HG03039 (cell line): ENCODE results near the gene PARD6A.

Source experiments
- ATAC-seq: cut with Tn5 transposase; IDR thresholded peaks from one replicate; pipeline ENCODE4 v1.9.1; 2021; ENCODE audit warnings: mild to moderate bottlenecking, moderate library complexity; ENCODE audit not compliant: unreplicated experiment

The PARD6A gene

DNA sequence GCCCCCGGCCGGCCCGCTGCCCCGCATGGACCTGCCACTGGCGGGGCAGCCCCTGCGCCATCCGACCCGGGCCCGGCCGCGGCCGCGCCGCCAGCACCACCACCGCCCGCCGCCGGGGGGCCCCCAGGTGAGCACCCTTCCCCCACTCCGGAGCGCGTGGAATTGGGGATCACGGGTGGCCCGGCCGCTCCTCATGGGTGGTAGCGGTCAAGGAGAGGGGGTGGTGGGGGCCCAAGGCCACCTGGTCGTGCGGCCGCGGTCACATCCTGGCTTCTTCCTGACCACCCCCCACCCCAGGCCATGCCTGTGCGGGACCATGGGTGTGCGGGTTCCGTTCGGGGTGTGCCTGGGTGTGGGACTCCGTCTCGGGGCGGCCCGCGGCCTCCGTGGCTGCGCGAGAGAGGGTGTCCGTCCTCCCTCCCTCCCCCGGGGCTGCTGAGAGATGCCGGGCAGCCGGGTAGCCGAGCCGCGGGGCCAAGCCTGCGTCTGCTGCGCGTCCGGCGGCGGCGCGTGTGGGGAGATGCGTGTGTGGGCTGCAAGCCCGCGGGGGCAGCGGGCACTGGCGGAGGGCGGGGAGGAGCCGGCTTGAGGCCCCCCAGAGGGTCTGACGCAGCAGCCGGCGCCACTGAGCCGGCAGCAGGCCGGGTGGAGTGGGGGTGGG lies 7.5 kb upstream of the PARD6A start:
- ATAC-seq, result no peak

GRCh38 chr16:67653789-67654402 lies 6.9 kb upstream of the PARD6A start:
- ATAC-seq, result no peak

DNA sequence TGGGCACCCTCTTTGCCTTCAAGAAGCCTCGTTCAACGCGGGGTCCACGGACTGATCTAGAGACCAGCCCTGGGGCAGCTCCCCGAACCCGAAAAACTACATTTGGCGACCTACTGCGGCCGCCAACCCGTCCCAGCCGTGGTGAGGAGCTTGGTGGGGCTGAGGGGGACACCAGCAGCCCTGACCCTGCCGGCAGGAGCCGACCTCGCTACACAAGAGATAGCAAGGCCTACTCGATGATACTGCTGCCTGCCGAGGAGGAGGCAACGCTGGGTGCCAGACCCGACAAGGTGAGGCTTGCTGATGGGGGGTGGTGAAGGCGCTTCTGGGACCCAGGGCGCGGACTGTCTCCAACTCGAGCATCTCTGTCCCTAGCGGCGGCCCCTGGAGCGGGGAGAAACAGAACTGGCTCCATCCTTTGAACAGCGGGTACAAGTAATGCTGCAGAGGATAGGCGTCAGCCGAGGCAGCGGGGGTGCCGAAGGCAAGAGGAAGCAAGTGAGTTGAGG lies 6.3 kb upstream of the PARD6A start:
- ATAC-seq, result no peak

GRCh38 chr16:67655363-67655762 lies 5.4 kb upstream of the PARD6A start:
- no peak for ATAC-seq

DNA sequence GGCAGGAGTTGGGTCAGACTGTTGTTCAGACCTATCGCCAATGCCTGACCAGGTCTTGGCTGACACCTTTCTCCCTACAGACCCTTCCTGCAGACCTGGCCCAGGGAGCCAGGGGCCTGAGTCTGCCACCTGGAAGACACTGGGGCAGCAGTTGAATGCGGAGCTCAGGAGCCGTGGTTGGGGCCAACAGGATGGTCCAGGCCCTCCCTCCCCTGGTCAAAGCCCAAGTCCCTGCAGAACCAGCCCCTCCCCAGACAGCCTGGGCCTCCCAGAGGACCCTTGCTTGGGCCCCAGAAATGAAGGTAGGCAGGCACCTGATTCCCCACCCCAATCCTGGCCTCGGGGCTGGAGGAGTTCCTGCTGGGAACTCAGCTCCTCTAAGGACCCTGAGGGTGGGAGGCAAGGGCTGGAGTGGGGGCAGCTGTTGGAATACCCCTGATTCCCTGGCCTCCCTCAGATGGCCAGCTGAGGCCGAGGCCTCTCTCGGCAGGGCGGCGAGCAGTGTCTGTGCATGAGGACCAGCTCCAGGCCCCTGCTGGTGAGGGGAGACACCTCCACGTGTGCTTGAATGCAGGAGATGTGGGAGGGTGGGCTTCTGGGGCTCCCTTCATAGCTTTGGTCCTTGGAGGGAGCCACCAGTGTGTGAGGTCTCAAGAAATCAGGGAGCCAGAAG lies 4.3 kb upstream of the PARD6A start:
- ATAC-seq, result no peak

GRCh38 chr16:67657017-67657608 lies 3.6 kb upstream of the PARD6A start:
- ATAC-seq, result no peak

GRCh38 chr16:67657751-67658518 lies 2.8 kb upstream of the PARD6A start:
- no peak for ATAC-seq

DNA sequence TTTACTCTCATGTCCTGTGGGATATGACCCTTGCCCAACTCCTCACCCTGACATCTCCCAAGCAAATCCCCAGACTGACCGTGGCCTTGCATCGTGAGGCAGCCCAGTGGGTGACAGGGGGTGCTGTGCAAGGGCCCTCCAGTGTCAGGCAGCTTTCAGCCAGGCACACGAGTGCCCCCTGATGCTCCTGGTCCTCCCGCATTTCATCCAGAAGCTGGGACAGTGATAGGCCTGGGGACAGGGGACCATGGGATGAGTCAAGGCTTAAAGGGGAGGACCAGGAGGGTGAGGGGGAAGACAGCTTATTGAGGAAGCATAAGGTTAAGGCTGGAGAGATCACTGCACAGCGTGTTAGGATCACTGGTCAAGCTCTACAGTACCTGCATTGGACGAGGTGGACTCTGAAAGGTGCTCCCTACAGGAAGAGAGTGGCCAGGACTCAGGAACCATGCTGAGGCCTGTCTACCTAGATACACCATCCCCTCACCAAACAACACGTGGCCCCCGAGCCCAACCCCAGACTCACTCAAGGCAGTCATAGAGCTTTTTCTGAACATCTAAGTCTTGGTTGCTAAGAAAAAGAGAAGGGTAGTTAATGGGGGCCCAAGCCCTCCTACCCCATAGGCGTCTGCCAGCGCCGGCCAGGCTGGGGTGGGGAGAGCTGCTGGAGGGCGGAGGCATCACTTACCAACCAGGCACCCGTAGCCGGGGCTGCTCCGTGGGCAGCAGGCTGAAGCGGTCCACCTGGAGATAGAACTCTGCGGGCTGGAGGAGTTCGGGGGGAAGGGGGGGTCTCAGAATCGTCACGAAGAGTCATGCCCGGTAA lies 1.7 kb upstream of the PARD6A start:
- ATAC-seq, result no peak

GRCh38 chr16:67659675-67660563 lies 841 bp upstream of the PARD6A start, which contains the start of gene ACD:
ACD (minus strand) TSS chr16:67660260; CDS start chr16:67660220, 40 bp downstream.
- ATAC-seq, result peak; percentile 54

GRCh38 chr16:67661101-67661761 lies 471 bp downstream of the PARD6A start:
- ATAC-seq, result peak; percentile 6

- ATAC-seq, result no peak
Observed at GRCh38 chr16:67661886-67662652, 1.3 kb downstream of the PARD6A start.

GRCh38 chr16:67662653-67663010 lies 1.9 kb downstream of the PARD6A start:
- no peak for ATAC-seq

GRCh38 chr16:67663151-67663876 lies 2.6 kb downstream of the PARD6A start:
- no peak for ATAC-seq

GRCh38 chr16:67663877-67664222 lies 3.1 kb downstream of the PARD6A start:
- no peak for ATAC-seq

GRCh38 chr16:67664258-67664657 lies 3.5 kb downstream of the PARD6A start:
- ATAC-seq, result no peak

- ATAC-seq, result no peak
Observed at GRCh38 chr16:67664871-67665270, 4.1 kb downstream of the PARD6A start.

GRCh38 chr16:67665598-67665997 lies 4.8 kb downstream of the PARD6A start:
- ATAC-seq, result no peak
